Endothelial cell of umbilical vein (primary cell): ENCODE data around the gene FANCC. TPM values are rescaled to one million over a fixed set of nuclear protein-coding genes. Genes with fewer than 3 reads are reported as not detected.

ENCODE experiments used
- BruUV-seq: library from RNA; stranded (reverse); fragments of 400-500 nt; replicated peaks from 2 replicates; lab custom pipeline; 2021; lab: Mats Ljungman, UMichigan
- CTCF ChIA-PET: fragments of 300-600, 350-600 bp; sonication (Branson Sonifier 250); formaldehyde crosslinking; loops from one replicate; lab custom pipeline; 2021; ENCODE audit warnings: antibody characterized with exemption, inconsistent platforms; lab: Charles Lee
- POLR2A ChIA-PET: fragments of 300-600, 350-600 bp; sonication (Branson Sonifier 250); formaldehyde crosslinking; loops from one replicate; lab custom pipeline; 2021; ENCODE audit warnings: antibody characterized with exemption, inconsistent platforms; lab: Charles Lee
- DNase-seq: peaks from one replicate; pipeline ENCODE4 v3.0.0-alpha.2; 2011; ENCODE audit warnings: low read depth, low spot score
- FAIRE-seq: peaks from 2 replicates; lab custom pipeline; 2011; peaks lifted over from hg19 to GRCh38; lab: Jason Lieb, UNC
- H2AFZ ChIP-seq: 2 replicates; pipeline ENCODE4 v1.6.0; 2012; ENCODE audit warnings: low read depth, low read length, control low read depth, inconsistent platforms
- H3K27ac ChIP-seq: 2 replicates; pipeline ENCODE4 v1.5.1; 2011; ENCODE audit warnings: low read depth, mild to moderate bottlenecking, control low read depth, low read length, moderate library complexity; ENCODE audit not compliant: insufficient read depth
- H3K27me3 ChIP-seq, 2 experiments: 2 replicates each; pipeline versions ENCODE4 v1.6.0 to v1.6.1; 2011; ENCODE audit warnings: low read length in 2 of 2, mixed read lengths in 1 of 2; ENCODE audit not compliant: control insufficient read depth in 2 of 2, insufficient read depth in 2 of 2
- H3K36me3 ChIP-seq, 2 experiments: 2 replicates in 1 of 2; 3 replicates in 1 of 2; pipeline ENCODE4 v1.5.1; 2011; ENCODE audit warnings: low read length in 2 of 2, mild to moderate bottlenecking in 1 of 2, moderate library complexity in 1 of 2; ENCODE audit not compliant: control insufficient read depth in 2 of 2, insufficient read depth in 2 of 2; ENCODE audit errors: extremely low read depth in 1 of 2
- H3K4me1 ChIP-seq: 3 replicates; pipeline ENCODE4 v1.5.1; 2011; ENCODE audit warnings: mild to moderate bottlenecking, low read length; ENCODE audit not compliant: control insufficient read depth, insufficient read depth; ENCODE audit errors: extremely low read depth
- H3K4me2 ChIP-seq: 2 replicates; pipeline ENCODE4 v1.6.1; 2011; ENCODE audit warnings: low read length, control low read depth, mixed read lengths; ENCODE audit not compliant: insufficient read depth
- H3K4me3 ChIP-seq, 3 experiments: fragments of 200-600 bp in 1 of 3; sonication (generic), shearing (Covaris generic) in 1 of 3; replicated peaks in 1 of 3; 2 replicates each; pipeline ENCODE4 v1.5.1; 2011 to 2016; ENCODE audit warnings: control low read depth in 3 of 3, low read length in 3 of 3, mild to moderate bottlenecking in 2 of 3, inconsistent platforms in 1 of 3, low read depth in 1 of 3, moderate library complexity in 1 of 3; ENCODE audit not compliant: insufficient read depth in 1 of 3
- H3K79me2 ChIP-seq: 2 replicates; pipeline ENCODE4 v1.6.0; 2012; ENCODE audit warnings: low read length, inconsistent platforms; ENCODE audit not compliant: control insufficient read depth, insufficient read depth
- H3K9ac ChIP-seq: replicated peaks from 2 replicates; pipeline ENCODE3; 2011; ENCODE audit warnings: low read length, control low read depth; ENCODE audit not compliant: insufficient read depth; ENCODE audit errors: extremely low read depth
- H3K9me1 ChIP-seq: replicated peaks from 3 replicates; pipeline ENCODE4 v1.6.0; 2011; ENCODE audit warnings: mild to moderate bottlenecking, low read length; ENCODE audit not compliant: control insufficient read depth, insufficient read depth; ENCODE audit errors: extremely low read depth
- H3K9me3 ChIP-seq: replicated peaks from 2 replicates; pipeline ENCODE4 v1.5.1; 2012; ENCODE audit warnings: low read length, inconsistent platforms; ENCODE audit not compliant: control insufficient read depth, insufficient read depth
- H4K20me1 ChIP-seq: replicated peaks from 2 replicates; pipeline ENCODE3; 2011; ENCODE audit warnings: mild to moderate bottlenecking, low read length; ENCODE audit not compliant: control insufficient read depth, insufficient read depth; ENCODE audit errors: extremely low read depth
- CTCF ChIP-seq, 2 donors: IDR thresholded peaks; 1 replicate in 1 of 2; 2 replicates in 1 of 2; pipeline ENCODE4 v1.5.1; 2011; ENCODE audit warnings: low read length in 2 of 2, mild to moderate bottlenecking in 2 of 2, moderate library complexity in 2 of 2, control low read depth in 1 of 2, inconsistent platforms in 1 of 2, low read depth in 1 of 2; ENCODE audit not compliant: insufficient read depth in 1 of 2; ENCODE audit errors: extremely low read depth in 1 of 2
- EZH2 ChIP-seq: IDR thresholded peaks from 2 replicates; pipeline ENCODE4 v1.6.1; 2012; ENCODE audit warnings: borderline replicate concordance, low read depth, mild to moderate bottlenecking, moderate library complexity, low read length, inconsistent platforms; ENCODE audit not compliant: severe bottlenecking
- FOS ChIP-seq: IDR thresholded peaks from 2 replicates; pipeline ENCODE4 v1.6.1; 2011; ENCODE audit warnings: mild to moderate bottlenecking, low read length, moderate library complexity, borderline replicate concordance; ENCODE audit not compliant: insufficient read depth
- GATA2 ChIP-seq: IDR thresholded peaks from 2 replicates; pipeline ENCODE4 v1.7.0; 2011; ENCODE audit warnings: low read depth, mild to moderate bottlenecking, moderate library complexity, mixed read lengths, low read length; ENCODE audit not compliant: insufficient read length, insufficient read depth
- JUN ChIP-seq: IDR thresholded peaks from 2 replicates; pipeline ENCODE4 v1.6.1; 2011; ENCODE audit warnings: borderline replicate concordance, low read depth; ENCODE audit not compliant: insufficient read length, insufficient read depth
- MYC ChIP-seq: IDR thresholded peaks from one replicate; pipeline ENCODE4 v1.6.1; 2011; ENCODE audit warnings: mild to moderate bottlenecking, low read depth, low read length
- POLR2A ChIP-seq: IDR thresholded peaks from 2 replicates; pipeline ENCODE4 v1.6.1; 2012; ENCODE audit warnings: low read depth, mild to moderate bottlenecking, control low read depth, low read length
- POLR2AphosphoS5 ChIP-seq: IDR thresholded peaks from 2 replicates; pipeline ENCODE4 v1.6.1; 2012; ENCODE audit warnings: low read depth, mild to moderate bottlenecking, control low read depth, low read length, moderate library complexity; ENCODE audit not compliant: insufficient read depth
- dilution Hi-C: fragments of 300-500 bp; cut with MboI; formaldehyde crosslinking; loops from one replicate; pipeline ENCODE4 v1.15.0; 2019; ENCODE audit warnings: low sequenced_read_pairs; ENCODE audit not compliant: extremely low pct_ligation_motif_present
- intact Hi-C: fragments of 100-400 bp; cut with micrococcal nuclease; formaldehyde crosslinking; loops from one replicate; pipeline ENCODE4 v1.10.0; 2022
- polyA plus RNA-seq, 4 experiments: library from polyadenylated mRNA; depleted of rRNA in 3 of 4; stranded (reverse) in 3 of 4; unstranded in 1 of 4; fragments of >200 nt; gene quantifications; 2 replicates each; pipeline versions ENCODE4 v1.2.1 to v1.2.3, GENCODE V29; 2011 to 2012; ENCODE audit warnings: missing spikeins in 1 of 4
- total RNA-seq: library from RNA; stranded (reverse); gene quantifications from 2 replicates; pipeline ENCODE4 v1.2.3, GENCODE V29; 2021
- TF ChIP-seq, protein P1 (sequence below): IDR thresholded peaks from 2 replicates; pipeline ENCODE4 v1.6.1; 2011; ENCODE audit not compliant: insufficient read depth, insufficient read length

FANCC gene
- total and polyA plus RNA-seq, 2 donors (not counting 3 experiments of a cell fraction or from before 2014, with no cell fraction given), result 5.7 to 13.1 TPM

- no peaks in the 10 kb centered on the region for H4K20me1 ChIP-seq
- no peak overlapping the region for H3K27ac ChIP-seq
- dilution Hi-C loops (no loop called here), intact Hi-C loops (loop anchor here (1.0 to 5.0 kb wide), 5 partner anchors 106 to 953 kb away; no protein-coding TSS in a partner anchor)
- H3K4me2 ChIP-seq, result no peak overlapping the region
- no peaks in the 10 kb centered on the region for H3K79me2 ChIP-seq
- DNase-seq (no peak), FAIRE-seq (no peak)
- H2AFZ ChIP-seq, result no peak overlapping the region
- BruUV-seq, result no TSS peak
- H3K9me1 ChIP-seq, result no peaks in the 10 kb centered on the region
- H3K27me3 ChIP-seq, result no peaks in the 10 kb centered on the region
- TF ChIP-seq GATA2 (no peak), FOS (no peak), POLR2A (no peak), MYC (no peak), POLR2AphosphoS5 (no peak), EZH2 (no peak), CTCF (IDR thresholded peaks at IDR 0.05; ENCODE audit: extremely low read depth in 1 of 2, insufficient read depth in 1 of 2, low read depth in 1 of 2, low read length in 2 of 2) (no peak), JUN (no peak)
- TF ChIP-seq, protein P1, sequence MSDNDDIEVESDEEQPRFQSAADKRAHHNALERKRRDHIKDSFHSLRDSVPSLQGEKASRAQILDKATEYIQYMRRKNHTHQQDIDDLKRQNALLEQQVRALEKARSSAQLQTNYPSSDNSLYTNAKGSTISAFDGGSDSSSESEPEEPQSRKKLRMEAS, result no peak
- H3K4me1 ChIP-seq, result no peaks in the 10 kb centered on the region
- ChIA-PET POLR2A (no interaction called here), CTCF (interaction anchor here (0.6 to 2.2 kb wide), 10 partner anchors 44 to 486 kb away, joined by 3 to 12 read pairs (median 3); no protein-coding TSS in a partner anchor)
- H3K36me3 ChIP-seq, result no peaks in the 10 kb centered on the region
- H3K9ac ChIP-seq, result no peak overlapping the region
- H3K9me3 ChIP-seq, result no peaks in the 10 kb centered on the region
- no peak overlapping the region for H3K4me3 ChIP-seq
Measured at GRCh38 chr9:95265960-95266359, 51.5 kb downstream of the FANCC start.
